ENCODE data around the gene CTSV. TPM values are rescaled to one million over a fixed set of nuclear protein-coding genes. Genes with fewer than 3 reads are reported as not detected.

CTSV gene
- total RNA-seq, 1 donor from 2014 or later = 1.3 TPM

- H3K27me3 Mint-ChIP-seq (ENCODE audit: unreplicated experiment) = peaks cover 4% of the 10 kb centered on the region
- no peaks in the 10 kb centered on the region for H3K36me3 Mint-ChIP-seq (ENCODE audit: unreplicated experiment)
- DNase-seq = no peak
- no peak for TF ChIP-seq CTCF (IDR thresholded peaks at IDR 0.05; ENCODE audit: partially characterized antibody, unreplicated experiment)
- no peak overlapping the region for H3K4me3 Mint-ChIP-seq (ENCODE audit: unreplicated experiment)
- no peak overlapping the region for H3K27ac Mint-ChIP-seq (ENCODE audit: unreplicated experiment)
- H3K9me3 Mint-ChIP-seq (ENCODE audit: unreplicated experiment) = peaks cover 2% of the 10 kb centered on the region
- H3K4me1 Mint-ChIP-seq (ENCODE audit: low read depth, unreplicated experiment) = no peaks in the 10 kb centered on the region
Observed at GRCh38 chr9:97053717-97054116, 14.8 kb upstream of the CTSV start.

GRCh38 chr9:97052735-97053134 lies 13.8 kb upstream of the CTSV start:
- Mint-ChIP-seq H3K9me3 (ENCODE audit: unreplicated experiment) (peaks cover 2% of the 10 kb centered on the region), H3K27ac (ENCODE audit: unreplicated experiment) (no peak overlapping the region), H3K4me3 (ENCODE audit: unreplicated experiment) (no peak overlapping the region), H3K27me3 (ENCODE audit: unreplicated experiment) (peaks cover 4% of the 10 kb centered on the region), H3K4me1 (ENCODE audit: low read depth, unreplicated experiment) (no peaks in the 10 kb centered on the region), H3K36me3 (ENCODE audit: unreplicated experiment) (no peaks in the 10 kb centered on the region)
- no peak for DNase-seq
- TF ChIP-seq CTCF (IDR thresholded peaks at IDR 0.05; ENCODE audit: partially characterized antibody, unreplicated experiment) = no peak

- no peak overlapping the region for H3K27ac Mint-ChIP-seq (ENCODE audit: unreplicated experiment)
Observed at GRCh38 chr9:97046228-97046627, 7.3 kb upstream of the CTSV start.

GRCh38 chr9:97045300-97045699 lies 6.4 kb upstream of the CTSV start:
- Mint-ChIP-seq H3K9me3 (ENCODE audit: unreplicated experiment) (no peaks in the 10 kb centered on the region), H3K4me3 (ENCODE audit: unreplicated experiment) (no peak overlapping the region), H3K4me1 (ENCODE audit: low read depth, unreplicated experiment) (no peaks in the 10 kb centered on the region), H3K36me3 (ENCODE audit: unreplicated experiment) (no peaks in the 10 kb centered on the region), H3K27ac (ENCODE audit: unreplicated experiment) (no peak overlapping the region), H3K27me3 (ENCODE audit: unreplicated experiment) (no peaks in the 10 kb centered on the region)
- DNase-seq = no peak
- TF ChIP-seq CTCF (IDR thresholded peaks at IDR 0.05; ENCODE audit: partially characterized antibody, unreplicated experiment) = no peak

More at GRCh38 chr9:97046228-97046627, 7.3 kb upstream of the CTSV start:
- no peak for TF ChIP-seq CTCF (IDR thresholded peaks at IDR 0.05; ENCODE audit: partially characterized antibody, unreplicated experiment)
- H3K9me3 Mint-ChIP-seq (ENCODE audit: unreplicated experiment) = no peaks in the 10 kb centered on the region
- H3K4me1 Mint-ChIP-seq (ENCODE audit: low read depth, unreplicated experiment) = no peaks in the 10 kb centered on the region
- peaks cover 2% of the 10 kb centered on the region for H3K27me3 Mint-ChIP-seq (ENCODE audit: unreplicated experiment)
- DNase-seq = no peak
- no peaks in the 10 kb centered on the region for H3K36me3 Mint-ChIP-seq (ENCODE audit: unreplicated experiment)
- H3K4me3 Mint-ChIP-seq (ENCODE audit: unreplicated experiment) = no peak overlapping the region

GRCh38 chr9:97041898-97042297 lies 3.0 kb upstream of the CTSV start:
- Mint-ChIP-seq H3K9me3 (ENCODE audit: unreplicated experiment) (no peaks in the 10 kb centered on the region), H3K36me3 (ENCODE audit: unreplicated experiment) (no peaks in the 10 kb centered on the region), H3K27me3 (ENCODE audit: unreplicated experiment) (peaks cover 6% of the 10 kb centered on the region), H3K27ac (ENCODE audit: unreplicated experiment) (no peak overlapping the region), H3K4me1 (ENCODE audit: low read depth, unreplicated experiment) (no peaks in the 10 kb centered on the region), H3K4me3 (ENCODE audit: unreplicated experiment) (no peak overlapping the region)
- no peak for TF ChIP-seq CTCF (IDR thresholded peaks at IDR 0.05; ENCODE audit: partially characterized antibody, unreplicated experiment)
- no peak for DNase-seq
